ENCODE data around the gene DOCK8. TPM values are rescaled to one million over a fixed set of nuclear protein-coding genes. Genes with fewer than 3 reads are reported as not detected.
A peak's percentile ranks its signal among the peaks of the same experiment; 100 is the strongest.
"Not testable (repeated sequence)": the region's sequence is repeated elsewhere in the genome, so short reads cannot be mapped to it uniquely, and the experiment has no call there.

DOCK8 gene
- total and polyA plus RNA-seq, 10 of the 15 experiments (the other 5 are each of a cell fraction or from before 2014, with no cell fraction given) = 35.4 to 100 (median 44.7) TPM

DNA sequence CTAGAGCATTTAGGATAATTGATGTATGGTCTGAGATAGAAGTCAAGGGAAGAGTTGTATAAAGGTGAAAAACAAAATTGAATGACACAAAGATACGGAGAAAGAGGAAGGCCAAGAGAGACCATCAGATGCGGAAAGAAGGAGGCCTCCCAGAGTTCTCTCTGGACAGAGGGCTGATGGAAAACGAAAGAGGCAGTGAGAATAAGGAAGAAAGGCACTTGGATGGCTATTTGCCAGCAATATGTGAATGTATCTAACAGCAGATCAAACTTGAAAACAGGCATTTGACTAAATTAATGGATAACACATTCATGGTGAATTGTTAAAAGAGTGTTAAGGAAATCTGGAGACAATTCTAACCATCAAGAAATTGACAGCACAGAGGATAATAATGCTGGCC, 2.4 kb upstream of the DOCK8 start:
- DNase-seq (ENCODE audit: low read depth, low spot score) (no peak), ATAC-seq (no peak), FAIRE-seq (no peak)
- Histone ChIP-seq H3K9me3 (replicated peaks; ENCODE audit: control insufficient read depth, insufficient read depth, low read length) (no peaks in the 10 kb centered on the region), H3K9ac (ENCODE audit: control insufficient read depth, insufficient read depth, low read length) (no peak overlapping the region), H4K20me1 (ENCODE audit: control insufficient read depth, insufficient read depth) (no peaks in the 10 kb centered on the region), H3K27ac (ENCODE audit: control insufficient read depth, insufficient read depth) (no peak overlapping the region), H3K4me2 (ENCODE audit: control insufficient read depth, insufficient read depth) (no peak overlapping the region), H3K4me3 (no peak overlapping the region), H3K27me3 (replicated peaks in 1 of 2; ENCODE audit: control insufficient read depth in 2 of 2, insufficient read depth in 2 of 2, low read length in 1 of 2) (no peaks in the 10 kb centered on the region; a peak in 2 of 4 replicates), H2AFZ (ENCODE audit: control insufficient read depth, low read depth, low read length) (no peak overlapping the region), H3K79me2 (ENCODE audit: control insufficient read depth, insufficient read depth, low read length) (no peaks in the 10 kb centered on the region; the same call in 1 of the 2 replicates), H3K36me3 (ENCODE audit: control insufficient read depth in 2 of 2, insufficient read depth in 2 of 2, low read length in 1 of 2) (no peaks in the 10 kb centered on the region), H3K4me1 (ENCODE audit: control insufficient read depth, insufficient read depth, low read length) (no peaks in the 10 kb centered on the region)
- ChIA-PET CTCF (no interaction called here), RAD21 (ENCODE audit: unreplicated experiment) (no interaction called here), POLR2A (no interaction called here), SMC1A (ENCODE audit: uncharacterized antibody, unreplicated experiment) (no interaction called here)
- in situ Hi-C loops (cut with MboI) (no loop called here), intact Hi-C loops (cut with micrococcal nuclease; ENCODE audit: unreplicated experiment) (no loop called here)
- BruUV-seq (replicated peaks) = no TSS peak
- TF ChIP-seq, protein P1, sequence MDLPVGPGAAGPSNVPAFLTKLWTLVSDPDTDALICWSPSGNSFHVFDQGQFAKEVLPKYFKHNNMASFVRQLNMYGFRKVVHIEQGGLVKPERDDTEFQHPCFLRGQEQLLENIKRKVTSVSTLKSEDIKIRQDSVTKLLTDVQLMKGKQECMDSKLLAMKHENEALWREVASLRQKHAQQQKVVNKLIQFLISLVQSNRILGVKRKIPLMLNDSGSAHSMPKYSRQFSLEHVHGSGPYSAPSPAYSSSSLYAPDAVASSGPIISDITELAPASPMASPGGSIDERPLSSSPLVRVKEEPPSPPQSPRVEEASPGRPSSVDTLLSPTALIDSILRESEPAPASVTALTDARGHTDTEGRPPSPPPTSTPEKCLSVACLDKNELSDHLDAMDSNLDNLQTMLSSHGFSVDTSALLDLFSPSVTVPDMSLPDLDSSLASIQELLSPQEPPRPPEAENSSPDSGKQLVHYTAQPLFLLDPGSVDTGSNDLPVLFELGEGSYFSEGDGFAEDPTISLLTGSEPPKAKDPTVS (IDR thresholded peaks at IDR 0.05; ENCODE audit: low read depth, low read length) = no peak
- TF ChIP-seq RCOR1 (conservative IDR thresholded peaks at IDR 0.05; ENCODE audit: low read depth, low read length) (no peak), CBX3 (IDR thresholded peaks at IDR 0.05; ENCODE audit: borderline replicate concordance, low read depth) (no peak), CBX5 (IDR thresholded peaks at IDR 0.05; ENCODE audit: low read depth) (no peak), SP1 (IDR thresholded peaks at IDR 0.05; ENCODE audit: low read depth, low read length) (no peak), CREM (IDR thresholded peaks at IDR 0.05; ENCODE audit: low read depth) (no peak)
- 78% methylated on average over 3 of the region's 3 CpGs for WGBS (ENCODE audit: insufficient coverage, insufficient replicate concordance, low lambda C conversion rate, missing lambda C conversion rate)

DNA sequence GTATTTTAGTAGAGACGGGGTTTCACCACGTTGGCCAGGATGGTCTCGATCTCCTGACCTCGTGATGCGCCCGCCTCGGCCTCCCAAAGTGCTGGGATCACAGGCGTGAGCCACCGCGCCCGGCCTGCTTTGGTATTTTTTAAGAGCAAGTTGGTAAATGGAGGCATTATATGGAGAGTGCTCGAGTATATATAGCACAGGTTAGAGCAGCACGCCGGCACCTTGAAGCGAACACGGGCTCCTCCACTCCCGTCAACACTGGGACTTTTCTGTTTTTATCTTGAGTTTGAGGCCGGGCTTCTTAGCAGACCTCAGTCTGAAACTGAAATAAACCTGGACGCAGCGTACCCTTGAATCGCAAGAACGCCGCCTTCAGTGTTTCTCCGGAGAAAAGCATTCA, 764 bp upstream of the DOCK8 start:
- H3K4me2 ChIP-seq (ENCODE audit: control insufficient read depth, insufficient read depth) = peak overlapping the region; percentile 93
- CTCF ChIA-PET = interaction anchor here (1.7 kb wide), 1 partner anchor 59 kb away, joined by 5 read pairs; no protein-coding TSS in a partner anchor
- H2AFZ ChIP-seq (ENCODE audit: control insufficient read depth, low read depth, low read length); H3K4me1 ChIP-seq (ENCODE audit: control insufficient read depth, insufficient read depth, low read length); H3K4me3 ChIP-seq; RAD21 ChIA-PET (ENCODE audit: unreplicated experiment); FAIRE-seq; ATAC-seq; H3K9ac ChIP-seq (ENCODE audit: control insufficient read depth, insufficient read depth, low read length); H3K27ac ChIP-seq (ENCODE audit: control insufficient read depth, insufficient read depth); H4K20me1 ChIP-seq (ENCODE audit: control insufficient read depth, insufficient read depth); H3K79me2 ChIP-seq (ENCODE audit: control insufficient read depth, insufficient read depth, low read length); DNase-seq (ENCODE audit: low read depth, low spot score); H3K36me3 ChIP-seq (ENCODE audit: control insufficient read depth in 2 of 2, insufficient read depth in 2 of 2, low read length in 1 of 2); H3K9me3 ChIP-seq (replicated peaks; ENCODE audit: control insufficient read depth, insufficient read depth, low read length); H3K27me3 ChIP-seq (replicated peaks in 1 of 2; ENCODE audit: control insufficient read depth in 2 of 2, insufficient read depth in 2 of 2, low read length in 1 of 2); BruUV-seq (replicated peaks); in situ Hi-C loops (cut with MboI): not testable (repeated sequence)
- WGBS (ENCODE audit: insufficient coverage, insufficient replicate concordance, low lambda C conversion rate, missing lambda C conversion rate) = 96% methylated on average over 24 of the region's 24 CpGs
- SMC1A ChIA-PET (ENCODE audit: uncharacterized antibody, unreplicated experiment) = interaction anchor here (0.8 kb wide), 1 partner anchor 59 kb away, joined by 3 read pairs; no protein-coding TSS in a partner anchor
- POLR2A ChIA-PET = interaction anchor here (1.0 kb wide), 1 partner anchor 59 kb away, joined by 3 read pairs; no protein-coding TSS in a partner anchor
- intact Hi-C loops (cut with micrococcal nuclease; ENCODE audit: unreplicated experiment) = loop anchor here (2.0 kb wide), 1 partner anchor 59 kb away; no protein-coding TSS in a partner anchor

Measured in GM12878 (cell line).